ENCODE measurements around the gene UBE2Q1. TPM values are rescaled to one million over a fixed set of nuclear protein-coding genes. Genes with fewer than 3 reads are reported as not detected.

The UBE2Q1 gene
- total and polyA plus RNA-seq, 2 experiments from 2014 or later: 15.5 to 33.0 TPM

DNA sequence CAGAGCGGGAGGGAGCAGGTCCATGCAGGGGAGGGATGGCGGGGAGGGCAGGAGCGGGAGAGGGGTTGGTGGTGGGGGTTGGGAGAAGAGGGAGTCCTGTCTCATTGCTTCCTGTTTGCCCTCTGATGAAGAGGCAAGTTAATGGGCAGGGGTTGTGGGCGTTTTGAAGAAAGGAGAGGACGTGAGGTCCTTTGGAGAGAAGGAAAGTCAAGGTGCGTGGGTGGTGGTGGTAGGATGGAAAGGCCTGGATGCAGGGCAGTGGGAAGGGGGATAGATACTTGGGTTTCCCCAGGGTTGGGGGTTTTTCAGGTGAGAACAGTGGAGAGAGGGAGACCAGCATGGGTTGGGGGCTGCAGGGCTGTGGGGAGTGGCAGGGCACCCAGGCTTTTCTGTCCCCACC lies 17.2 kb downstream of the UBE2Q1 start:
- Histone ChIP-seq H3K4me1 (ENCODE audit: insufficient read depth) (no peaks in the 10 kb centered on the region), H4K20me1 (replicated peaks; ENCODE audit: insufficient read depth) (no peaks in the 10 kb centered on the region), H3K79me2 (replicated peaks; ENCODE audit: insufficient read depth) (no peaks in the 10 kb centered on the region), H2AFZ (no peak overlapping the region), H3K27me3 (ENCODE audit: insufficient read depth) (no peaks in the 10 kb centered on the region), H3K36me3 (ENCODE audit: insufficient read depth) (no peaks in the 10 kb centered on the region), H3K4me2 (no peak overlapping the region), H3F3A (replicated peaks; ENCODE audit: low read depth) (no peaks in the 10 kb centered on the region), H3K4me3 (no peak overlapping the region), H3K27ac (ENCODE audit: low read depth) (no peak overlapping the region), H3K9me2 (ENCODE audit: insufficient read depth) (no peaks in the 10 kb centered on the region)
- DNase-seq (ENCODE audit: low spot score) (no peak), ATAC-seq (peak; percentile 29; the same call in 2 of the 3 replicates)
- H3K27ac Mint-ChIP-seq: no peak overlapping the region
- H3K36me3 Mint-ChIP-seq (ENCODE audit: low read depth): no peaks in the 10 kb centered on the region
- peaks cover 7% of the 10 kb centered on the region for H3K4me1 Mint-ChIP-seq
- H3K9me3 Mint-ChIP-seq: no peaks in the 10 kb centered on the region
- TF ChIP-seq, protein P1, sequence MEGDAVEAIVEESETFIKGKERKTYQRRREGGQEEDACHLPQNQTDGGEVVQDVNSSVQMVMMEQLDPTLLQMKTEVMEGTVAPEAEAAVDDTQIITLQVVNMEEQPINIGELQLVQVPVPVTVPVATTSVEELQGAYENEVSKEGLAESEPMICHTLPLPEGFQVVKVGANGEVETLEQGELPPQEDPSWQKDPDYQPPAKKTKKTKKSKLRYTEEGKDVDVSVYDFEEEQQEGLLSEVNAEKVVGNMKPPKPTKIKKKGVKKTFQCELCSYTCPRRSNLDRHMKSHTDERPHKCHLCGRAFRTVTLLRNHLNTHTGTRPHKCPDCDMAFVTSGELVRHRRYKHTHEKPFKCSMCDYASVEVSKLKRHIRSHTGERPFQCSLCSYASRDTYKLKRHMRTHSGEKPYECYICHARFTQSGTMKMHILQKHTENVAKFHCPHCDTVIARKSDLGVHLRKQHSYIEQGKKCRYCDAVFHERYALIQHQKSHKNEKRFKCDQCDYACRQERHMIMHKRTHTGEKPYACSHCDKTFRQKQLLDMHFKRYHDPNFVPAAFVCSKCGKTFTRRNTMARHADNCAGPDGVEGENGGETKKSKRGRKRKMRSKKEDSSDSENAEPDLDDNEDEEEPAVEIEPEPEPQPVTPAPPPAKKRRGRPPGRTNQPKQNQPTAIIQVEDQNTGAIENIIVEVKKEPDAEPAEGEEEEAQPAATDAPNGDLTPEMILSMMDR (conservative IDR thresholded peaks at IDR 0.05; ENCODE audit: low read depth in 2 of 2): no peak
- TF ChIP-seq NANOG (IDR thresholded peaks at IDR 0.05; ENCODE audit: borderline replicate concordance): no peak
- TF ChIP-seq, protein P2, sequence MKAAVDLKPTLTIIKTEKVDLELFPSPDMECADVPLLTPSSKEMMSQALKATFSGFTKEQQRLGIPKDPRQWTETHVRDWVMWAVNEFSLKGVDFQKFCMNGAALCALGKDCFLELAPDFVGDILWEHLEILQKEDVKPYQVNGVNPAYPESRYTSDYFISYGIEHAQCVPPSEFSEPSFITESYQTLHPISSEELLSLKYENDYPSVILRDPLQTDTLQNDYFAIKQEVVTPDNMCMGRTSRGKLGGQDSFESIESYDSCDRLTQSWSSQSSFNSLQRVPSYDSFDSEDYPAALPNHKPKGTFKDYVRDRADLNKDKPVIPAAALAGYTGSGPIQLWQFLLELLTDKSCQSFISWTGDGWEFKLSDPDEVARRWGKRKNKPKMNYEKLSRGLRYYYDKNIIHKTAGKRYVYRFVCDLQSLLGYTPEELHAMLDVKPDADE (IDR thresholded peaks at IDR 0.05): no peak
- peaks cover 6% of the 10 kb centered on the region for H3K27me3 Mint-ChIP-seq (ENCODE audit: insufficient read depth, low read depth, poor library complexity)
- H3K4me3 Mint-ChIP-seq: no peak overlapping the region

DNA sequence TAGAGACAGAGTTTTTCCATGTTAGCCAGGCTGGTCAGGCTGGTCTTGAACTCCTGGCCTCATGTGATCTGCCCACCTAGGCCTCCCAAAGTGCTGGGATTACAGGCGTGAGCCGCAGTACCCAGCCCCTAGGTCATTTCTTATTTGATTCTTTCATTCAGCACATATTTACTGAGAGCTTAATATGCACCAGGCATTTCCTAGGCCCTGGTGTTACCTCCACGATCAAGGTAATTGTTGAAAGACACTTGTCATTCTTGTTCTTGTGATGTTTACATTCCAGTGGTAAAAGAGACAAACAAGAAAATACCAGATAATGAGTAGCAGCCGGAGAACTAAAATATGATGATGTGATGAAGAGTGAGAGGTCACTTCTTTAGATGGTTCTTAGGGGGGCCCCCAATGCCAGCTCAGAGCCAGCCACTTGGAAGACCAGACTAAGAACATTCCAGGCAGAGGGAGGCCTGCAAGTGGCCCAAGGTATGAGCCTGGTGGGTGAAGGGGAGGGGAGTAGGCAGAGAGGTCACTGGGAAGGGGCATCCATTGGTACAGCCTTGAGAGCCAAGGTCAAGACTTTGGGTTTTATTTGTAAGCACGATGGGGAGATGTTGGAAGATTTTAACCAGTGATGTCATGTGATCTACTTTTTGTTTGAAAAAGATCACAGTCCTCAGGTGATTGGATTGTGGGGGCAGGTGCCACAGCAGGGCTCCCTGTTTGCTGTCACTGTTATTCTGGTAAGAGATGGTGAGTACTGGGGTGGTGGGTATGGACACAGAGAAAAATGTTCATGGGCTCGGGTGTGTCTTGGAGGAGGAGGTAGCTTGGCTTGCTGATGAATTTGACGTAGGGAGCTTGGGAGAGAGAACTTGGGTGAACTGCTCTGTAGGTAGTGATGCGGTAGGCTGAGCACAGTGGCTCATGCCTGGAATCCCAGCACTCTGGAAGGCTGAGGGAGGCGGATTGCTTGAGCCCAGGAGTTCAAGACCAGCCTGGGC lies 18.7 kb downstream of the UBE2Q1 start:
- H3K27me3 ChIP-seq (ENCODE audit: insufficient read depth): no peaks in the 10 kb centered on the region
- H3K4me2 ChIP-seq: no peak overlapping the region
- H3F3A ChIP-seq (replicated peaks; ENCODE audit: low read depth): no peaks in the 10 kb centered on the region
- peaks cover 3% of the 10 kb centered on the region; the same call in 1 of the 3 replicates for H3K9me3 Mint-ChIP-seq
- H2AFZ ChIP-seq: no peak overlapping the region
- H3K36me3 Mint-ChIP-seq (ENCODE audit: low read depth): no peaks in the 10 kb centered on the region
- no peak for DNase-seq (ENCODE audit: low spot score)
- H4K20me1 ChIP-seq (replicated peaks; ENCODE audit: insufficient read depth): no peaks in the 10 kb centered on the region
- no peak overlapping the region for H3K4me3 ChIP-seq
- no peaks in the 10 kb centered on the region for H3K4me1 ChIP-seq (ENCODE audit: insufficient read depth)
- peaks cover 7% of the 10 kb centered on the region for H3K4me1 Mint-ChIP-seq
- H3K27ac ChIP-seq (ENCODE audit: low read depth): no peak overlapping the region
- no peaks in the 10 kb centered on the region for H3K79me2 ChIP-seq (replicated peaks; ENCODE audit: insufficient read depth)
- peaks cover 6% of the 10 kb centered on the region for H3K27me3 Mint-ChIP-seq (ENCODE audit: insufficient read depth, low read depth, poor library complexity)
- no peaks in the 10 kb centered on the region for H3K9me2 ChIP-seq (ENCODE audit: insufficient read depth)
- H3K36me3 ChIP-seq (ENCODE audit: insufficient read depth): no peaks in the 10 kb centered on the region
- no peak overlapping the region for H3K4me3 Mint-ChIP-seq
- no peak for ATAC-seq
- H3K27ac Mint-ChIP-seq: no peak overlapping the region
- TF ChIP-seq STAT1 (IDR thresholded peaks at IDR 0.05; ENCODE audit: unreplicated experiment) (no peak), ZNF331 (CRISPR knock-in tag; IDR thresholded peaks at IDR 0.05; ENCODE audit: low read depth) (no peak), EZH2 (IDR thresholded peaks at IDR 0.05; ENCODE audit: low read depth, unreplicated experiment) (no peak)
- TF ChIP-seq, protein P3, sequence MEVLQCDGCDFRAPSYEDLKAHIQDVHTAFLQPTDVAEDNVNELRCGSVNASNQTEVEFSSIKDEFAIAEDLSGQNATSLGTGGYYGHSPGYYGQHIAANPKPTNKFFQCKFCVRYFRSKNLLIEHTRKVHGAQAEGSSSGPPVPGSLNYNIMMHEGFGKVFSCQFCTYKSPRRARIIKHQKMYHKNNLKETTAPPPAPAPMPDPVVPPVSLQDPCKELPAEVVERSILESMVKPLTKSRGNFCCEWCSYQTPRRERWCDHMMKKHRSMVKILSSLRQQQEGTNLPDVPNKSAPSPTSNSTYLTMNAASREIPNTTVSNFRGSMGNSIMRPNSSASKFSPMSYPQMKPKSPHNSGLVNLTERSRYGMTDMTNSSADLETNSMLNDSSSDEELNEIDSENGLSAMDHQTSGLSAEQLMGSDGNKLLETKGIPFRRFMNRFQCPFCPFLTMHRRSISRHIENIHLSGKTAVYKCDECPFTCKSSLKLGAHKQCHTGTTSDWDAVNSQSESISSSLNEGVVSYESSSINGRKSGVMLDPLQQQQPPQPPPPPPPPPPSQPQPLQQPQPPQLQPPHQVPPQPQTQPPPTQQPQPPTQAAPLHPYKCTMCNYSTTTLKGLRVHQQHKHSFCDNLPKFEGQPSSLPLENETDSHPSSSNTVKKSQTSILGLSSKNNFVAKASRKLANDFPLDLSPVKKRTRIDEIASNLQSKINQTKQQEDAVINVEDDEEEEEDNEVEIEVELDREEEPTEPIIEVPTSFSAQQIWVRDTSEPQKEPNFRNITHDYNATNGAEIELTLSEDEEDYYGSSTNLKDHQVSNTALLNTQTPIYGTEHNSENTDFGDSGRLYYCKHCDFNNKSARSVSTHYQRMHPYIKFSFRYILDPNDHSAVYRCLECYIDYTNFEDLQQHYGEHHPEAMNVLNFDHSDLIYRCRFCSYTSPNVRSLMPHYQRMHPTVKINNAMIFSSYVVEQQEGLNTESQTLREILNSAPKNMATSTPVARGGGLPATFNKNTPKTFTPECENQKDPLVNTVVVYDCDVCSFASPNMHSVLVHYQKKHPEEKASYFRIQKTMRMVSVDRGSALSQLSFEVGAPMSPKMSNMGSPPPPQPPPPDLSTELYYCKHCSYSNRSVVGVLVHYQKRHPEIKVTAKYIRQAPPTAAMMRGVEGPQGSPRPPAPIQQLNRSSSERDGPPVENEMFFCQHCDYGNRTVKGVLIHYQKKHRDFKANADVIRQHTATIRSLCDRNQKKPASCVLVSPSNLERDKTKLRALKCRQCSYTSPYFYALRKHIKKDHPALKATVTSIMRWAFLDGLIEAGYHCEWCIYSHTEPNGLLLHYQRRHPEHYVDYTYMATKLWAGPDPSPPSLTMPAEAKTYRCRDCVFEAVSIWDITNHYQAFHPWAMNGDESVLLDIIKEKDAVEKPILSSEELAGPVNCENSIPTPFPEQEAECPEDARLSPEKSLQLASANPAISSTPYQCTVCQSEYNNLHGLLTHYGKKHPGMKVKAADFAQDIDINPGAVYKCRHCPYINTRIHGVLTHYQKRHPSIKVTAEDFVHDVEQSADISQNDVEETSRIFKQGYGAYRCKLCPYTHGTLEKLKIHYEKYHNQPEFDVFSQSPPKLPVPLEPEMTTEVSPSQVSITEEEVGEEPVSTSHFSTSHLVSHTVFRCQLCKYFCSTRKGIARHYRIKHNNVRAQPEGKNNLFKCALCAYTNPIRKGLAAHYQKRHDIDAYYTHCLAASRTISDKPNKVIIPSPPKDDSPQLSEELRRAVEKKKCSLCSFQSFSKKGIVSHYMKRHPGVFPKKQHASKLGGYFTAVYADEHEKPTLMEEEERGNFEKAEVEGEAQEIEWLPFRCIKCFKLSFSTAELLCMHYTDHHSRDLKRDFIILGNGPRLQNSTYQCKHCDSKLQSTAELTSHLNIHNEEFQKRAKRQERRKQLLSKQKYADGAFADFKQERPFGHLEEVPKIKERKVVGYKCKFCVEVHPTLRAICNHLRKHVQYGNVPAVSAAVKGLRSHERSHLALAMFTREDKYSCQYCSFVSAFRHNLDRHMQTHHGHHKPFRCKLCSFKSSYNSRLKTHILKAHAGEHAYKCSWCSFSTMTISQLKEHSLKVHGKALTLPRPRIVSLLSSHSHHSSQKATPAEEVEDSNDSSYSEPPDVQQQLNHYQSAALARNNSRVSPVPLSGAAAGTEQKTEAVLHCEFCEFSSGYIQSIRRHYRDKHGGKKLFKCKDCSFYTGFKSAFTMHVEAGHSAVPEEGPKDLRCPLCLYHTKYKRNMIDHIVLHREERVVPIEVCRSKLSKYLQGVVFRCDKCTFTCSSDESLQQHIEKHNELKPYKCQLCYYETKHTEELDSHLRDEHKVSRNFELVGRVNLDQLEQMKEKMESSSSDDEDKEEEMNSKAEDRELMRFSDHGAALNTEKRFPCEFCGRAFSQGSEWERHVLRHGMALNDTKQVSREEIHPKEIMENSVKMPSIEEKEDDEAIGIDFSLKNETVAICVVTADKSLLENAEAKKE (CRISPR knock-in tag; IDR thresholded peaks at IDR 0.05): no peak

All from GM23338 (cell line).